BJ (cell line): Measurements from ENCODE around the gene SAP30BP. TPM values are rescaled to one million over a fixed set of nuclear protein-coding genes. Genes with fewer than 3 reads are reported as not detected.
A peak's percentile ranks its signal among the peaks of the same experiment; 100 is the strongest.

Experiments used
- CTCF ChIA-PET: fragments of 350-600 bp; formaldehyde crosslinking; extraction: SDS; loops from one replicate; lab custom pipeline; 2021; ENCODE audit warnings: antibody characterized with exemption, inconsistent platforms; lab: Yijun Ruan, JAX
- POLR2A ChIA-PET: fragments of 300-600 bp; sonication (Branson Sonifier 250); formaldehyde crosslinking; extraction: SDS; loops from one replicate; lab custom pipeline; 2021; ENCODE audit warnings: antibody characterized with exemption; lab: Charles Lee
- DNase-seq: peaks from one replicate; pipeline ENCODE4 v3.0.0-alpha.2; 2011; ENCODE audit warnings: low read depth
- H3K27me3 ChIP-seq: 2 replicates; pipeline ENCODE4 v1.6.0; 2011; ENCODE audit warnings: low read length; ENCODE audit not compliant: control insufficient read depth, insufficient read depth
- H3K36me3 ChIP-seq: 2 replicates; pipeline ENCODE4 v1.5.1; 2011; ENCODE audit warnings: low read length; ENCODE audit not compliant: control insufficient read depth, insufficient read depth
- H3K4me3 ChIP-seq: 2 replicates; pipeline ENCODE4 v1.5.1; 2011; ENCODE audit warnings: low read depth, mild to moderate bottlenecking, control low read depth, low read length
- polyA plus RNA-seq: library from polyadenylated mRNA; depleted of rRNA; stranded (reverse); fragments of >200 nt; gene quantifications from 2 replicates; pipeline ENCODE4 v1.2.3, GENCODE V29; 2011
- TF ChIP-seq, protein P1 (sequence below): IDR thresholded peaks from 2 replicates; pipeline ENCODE4 v1.5.1; 2011; ENCODE audit warnings: low read depth, mild to moderate bottlenecking, control low read depth, inconsistent platforms, low read length, moderate library complexity; ENCODE audit not compliant: insufficient read depth

The SAP30BP gene
- polyA plus RNA-seq, 1 experiment = 84.8 TPM

DNA sequence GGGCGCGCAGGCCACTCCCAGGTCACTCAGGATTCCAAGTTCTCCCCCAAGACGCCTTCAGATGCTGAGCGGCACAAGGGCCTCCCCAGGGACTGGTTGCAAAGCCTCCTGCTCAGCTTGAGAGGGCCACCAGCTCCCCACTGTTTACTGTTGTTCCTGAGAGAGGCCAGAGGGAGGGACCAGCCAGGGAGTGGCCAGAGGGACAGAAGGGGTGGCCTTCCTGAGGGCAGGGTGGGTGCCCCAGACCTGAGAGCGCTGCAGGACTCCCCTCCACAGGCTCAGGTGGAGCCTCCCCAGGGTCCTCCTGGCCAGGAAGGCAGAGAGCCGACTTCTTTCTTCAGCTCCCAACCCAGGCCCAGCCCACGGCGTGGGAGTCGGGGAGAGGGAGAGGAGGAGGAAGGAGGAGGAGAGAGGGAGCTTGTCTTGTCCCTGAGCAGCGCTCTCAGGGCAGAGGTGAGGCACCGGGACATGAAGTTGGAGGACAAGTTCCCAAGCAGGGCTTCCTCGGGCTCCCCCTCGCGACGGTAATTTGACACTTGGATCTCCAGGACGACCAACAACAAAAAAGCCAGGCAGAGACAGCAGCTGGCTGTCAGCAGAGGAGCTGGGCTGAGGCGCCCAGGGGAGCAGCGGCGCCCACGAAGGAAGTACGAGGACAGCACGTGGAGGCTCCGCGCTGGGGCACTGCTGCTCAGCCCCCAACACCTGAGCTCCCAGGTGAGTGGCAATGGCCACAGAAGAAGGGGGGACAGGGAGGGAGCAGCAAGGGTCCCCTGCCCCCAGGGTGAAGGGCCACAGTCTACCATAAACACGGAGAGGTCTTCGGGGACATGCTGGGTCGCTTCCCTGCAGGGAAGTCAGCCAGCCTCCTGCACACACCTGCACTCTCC, 33.4 kb upstream of the SAP30BP start:
- ChIA-PET CTCF (interaction anchor here (0.5 to 21.7 kb wide), 51 partner anchors 9 to 797 kb away, joined by 3 to 502 read pairs (median 6); partner anchors contain the start of genes GALK1, RECQL5 and SAP30BP), POLR2A (no interaction called here)
- peaks cover 15% of the 10 kb centered on the region for H3K36me3 ChIP-seq
- no peak overlapping the region for H3K4me3 ChIP-seq
- DNase-seq = peak; percentile 64
- no peaks in the 10 kb centered on the region for H3K27me3 ChIP-seq
- TF ChIP-seq, protein P1, sequence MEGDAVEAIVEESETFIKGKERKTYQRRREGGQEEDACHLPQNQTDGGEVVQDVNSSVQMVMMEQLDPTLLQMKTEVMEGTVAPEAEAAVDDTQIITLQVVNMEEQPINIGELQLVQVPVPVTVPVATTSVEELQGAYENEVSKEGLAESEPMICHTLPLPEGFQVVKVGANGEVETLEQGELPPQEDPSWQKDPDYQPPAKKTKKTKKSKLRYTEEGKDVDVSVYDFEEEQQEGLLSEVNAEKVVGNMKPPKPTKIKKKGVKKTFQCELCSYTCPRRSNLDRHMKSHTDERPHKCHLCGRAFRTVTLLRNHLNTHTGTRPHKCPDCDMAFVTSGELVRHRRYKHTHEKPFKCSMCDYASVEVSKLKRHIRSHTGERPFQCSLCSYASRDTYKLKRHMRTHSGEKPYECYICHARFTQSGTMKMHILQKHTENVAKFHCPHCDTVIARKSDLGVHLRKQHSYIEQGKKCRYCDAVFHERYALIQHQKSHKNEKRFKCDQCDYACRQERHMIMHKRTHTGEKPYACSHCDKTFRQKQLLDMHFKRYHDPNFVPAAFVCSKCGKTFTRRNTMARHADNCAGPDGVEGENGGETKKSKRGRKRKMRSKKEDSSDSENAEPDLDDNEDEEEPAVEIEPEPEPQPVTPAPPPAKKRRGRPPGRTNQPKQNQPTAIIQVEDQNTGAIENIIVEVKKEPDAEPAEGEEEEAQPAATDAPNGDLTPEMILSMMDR = peak; percentile 86

DNA sequence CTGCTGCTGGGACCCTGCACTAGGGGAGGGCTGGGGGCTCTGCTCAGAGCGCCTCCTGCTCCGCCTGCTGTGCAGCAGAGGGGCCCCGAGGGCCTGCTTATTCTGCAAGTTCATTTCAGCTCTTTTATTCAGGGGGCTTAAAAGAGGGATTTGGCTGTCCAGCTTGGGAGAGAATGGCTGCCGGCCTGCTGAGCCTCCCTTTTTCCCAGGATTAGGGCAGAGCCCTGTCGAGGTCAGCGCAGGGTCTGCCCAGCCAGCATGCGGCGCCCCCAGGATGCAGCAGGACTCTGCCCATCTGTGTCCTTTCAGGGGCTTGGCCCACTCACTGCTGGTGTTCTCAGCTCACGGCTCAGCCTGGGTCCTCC, 32.8 kb upstream of the SAP30BP start:
- POLR2A ChIA-PET = no interaction called here
- TF ChIP-seq, protein P1 = no peak
- no peak overlapping the region for H3K4me3 ChIP-seq
- no peak for DNase-seq
- peaks cover 13% of the 10 kb centered on the region for H3K36me3 ChIP-seq
- no peaks in the 10 kb centered on the region for H3K27me3 ChIP-seq
- CTCF ChIA-PET = interaction anchor here (0.6 to 21.7 kb wide), 30 partner anchors 10 to 208 kb away, joined by 3 to 502 read pairs (median 8); partner anchors contain the start of genes GALK1, RECQL5 and SAP30BP

DNA sequence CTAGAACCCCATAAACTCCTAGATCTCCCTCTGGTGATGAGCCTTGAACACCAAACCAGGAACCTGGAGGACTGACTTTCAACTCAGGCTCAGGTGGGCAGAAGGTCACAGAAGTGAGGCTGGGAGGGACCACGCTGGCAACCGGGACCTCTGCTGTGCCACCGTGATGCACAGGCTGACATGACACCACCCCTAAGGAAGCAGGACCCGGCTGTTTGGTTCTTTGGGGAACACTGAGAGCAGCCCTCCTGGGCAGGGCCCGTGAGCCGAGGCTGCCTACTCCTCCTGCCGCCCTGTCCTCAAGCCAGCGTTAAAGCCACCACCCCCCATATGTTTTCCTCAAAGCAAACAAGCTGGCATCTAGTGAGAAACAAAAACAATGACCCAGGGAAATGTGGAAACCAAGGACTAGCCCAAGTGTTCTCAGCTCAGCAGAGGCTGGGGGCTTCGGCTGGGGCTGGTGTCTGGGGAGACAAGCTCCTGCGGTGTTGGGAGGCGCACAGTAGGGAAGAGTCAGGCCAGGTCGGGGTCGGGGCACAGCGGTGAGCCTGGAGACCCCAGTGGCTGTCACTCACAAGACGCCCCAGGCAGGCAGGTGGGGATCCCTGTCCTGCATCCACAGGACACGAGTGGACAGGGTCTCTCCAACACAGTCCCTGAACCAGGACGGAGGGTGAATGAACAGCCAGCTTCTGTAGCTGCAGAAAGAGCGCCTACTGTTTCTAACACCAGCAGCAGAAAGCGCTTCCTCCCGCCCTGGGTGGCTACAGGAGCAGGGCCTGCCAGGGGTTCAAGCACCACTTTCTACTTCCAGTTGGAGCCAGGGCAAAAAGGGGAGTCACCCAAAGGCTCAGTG, 32.2 kb upstream of the SAP30BP start:
- Histone ChIP-seq H3K27me3 (no peaks in the 10 kb centered on the region), H3K4me3 (no peak overlapping the region), H3K36me3 (peaks cover 8% of the 10 kb centered on the region)
- TF ChIP-seq, protein P1 = no peak
- DNase-seq = no peak
- POLR2A ChIA-PET = no interaction called here
- CTCF ChIA-PET = interaction anchor here (0.7 to 21.7 kb wide), 9 partner anchors 9 to 207 kb away, joined by 3 to 502 read pairs (median 12); a partner anchor contains a TSS

DNA sequence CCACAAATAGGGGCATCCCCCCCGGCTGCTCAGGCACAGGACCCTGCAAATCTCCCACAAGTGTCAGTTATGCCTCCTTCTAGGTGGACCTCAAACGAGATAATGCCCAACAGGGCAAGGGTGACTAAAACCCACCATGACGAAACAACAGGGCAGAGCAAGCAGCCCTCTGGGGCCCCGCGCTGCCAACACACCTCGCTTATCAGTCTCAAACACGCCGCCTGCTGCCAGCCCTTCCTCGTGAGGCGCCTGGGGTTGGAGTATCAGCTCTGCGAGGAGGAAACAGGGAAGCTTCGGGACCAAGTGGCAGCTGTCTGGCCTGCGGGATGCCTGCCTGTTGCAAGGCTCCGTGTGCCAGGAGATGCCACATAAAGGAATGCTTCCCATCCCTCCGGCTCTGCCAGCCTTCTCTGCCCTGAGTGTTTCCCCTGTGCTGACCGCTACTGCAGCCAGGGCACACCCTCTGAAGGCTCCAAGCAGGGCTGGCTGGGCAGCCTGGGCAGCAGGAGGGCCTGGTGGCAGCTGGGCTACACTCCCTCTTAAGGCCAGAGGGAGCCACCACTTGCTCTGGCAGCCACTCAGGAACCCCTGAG, 31.4 kb upstream of the SAP30BP start:
- DNase-seq = no peak
- ChIA-PET POLR2A (no interaction called here), CTCF (interaction anchor here (0.7 to 21.7 kb wide), 4 partner anchors 18 to 112 kb away, joined by 3 to 502 read pairs (median 76); no protein-coding TSS in a partner anchor)
- TF ChIP-seq, protein P1 = no peak
- Histone ChIP-seq H3K36me3 (peaks cover 6% of the 10 kb centered on the region), H3K4me3 (no peak overlapping the region), H3K27me3 (no peaks in the 10 kb centered on the region)
